ENCODE results near the gene DUSP12.

The DUSP12 gene

DNA sequence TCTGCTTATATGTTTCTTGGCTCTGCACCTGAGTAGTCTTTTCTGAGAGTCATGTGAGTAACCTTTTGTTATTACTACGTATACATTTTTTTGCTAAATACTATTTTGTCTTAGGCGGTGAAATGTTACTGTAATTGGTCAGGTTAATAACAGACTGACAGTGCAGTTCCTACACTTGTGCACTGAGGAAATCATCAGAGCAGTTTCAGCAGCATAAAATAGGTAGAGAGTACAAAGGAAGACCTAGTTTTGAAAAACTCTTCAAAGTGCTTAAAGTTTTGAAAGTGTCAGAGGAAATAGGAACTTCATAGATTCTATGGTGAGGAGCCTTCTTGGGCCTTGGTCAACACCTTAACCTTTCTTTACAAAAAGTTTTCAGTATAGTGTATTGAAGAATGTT is 27.7 kb downstream of the DUSP12 start:
- Histone ChIP-seq H3K4me1 (ENCODE audit: control insufficient read depth, insufficient read depth, low read length) (peaks cover 7% of the 10 kb centered on the region), H3K4me3 (ENCODE audit: low read length) (no peak overlapping the region), H3K36me3 (ENCODE audit: insufficient read depth, low read length) (no peaks in the 10 kb centered on the region), H3K9ac (ENCODE audit: low read depth, low read length) (no peak overlapping the region), H3K4me2 (ENCODE audit: low read length) (no peak overlapping the region), H3K27me3 (ENCODE audit: control insufficient read depth, insufficient read depth, low read length) (no peaks in the 10 kb centered on the region), H3K9me3 (replicated peaks; ENCODE audit: low read length) (no peaks in the 10 kb centered on the region)

DNA sequence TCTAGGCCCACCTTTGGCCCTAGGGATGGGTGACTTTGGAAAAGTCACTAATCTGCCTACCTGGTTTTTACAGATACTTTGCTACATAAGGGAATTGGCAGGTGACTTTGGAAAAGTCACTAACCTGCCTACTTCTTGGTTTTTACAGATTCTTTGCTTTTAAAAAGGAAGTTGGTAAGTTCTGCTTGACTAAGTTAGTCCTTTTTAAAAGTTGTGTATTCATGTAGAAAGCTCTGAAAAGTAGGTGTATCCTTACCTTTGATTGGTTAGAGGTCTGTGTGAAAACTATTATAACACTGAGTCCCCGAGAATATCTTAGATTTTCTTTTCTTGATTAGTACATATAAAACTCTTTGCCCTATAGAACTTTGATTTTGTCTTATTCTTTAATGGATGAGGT is 28.9 kb downstream of the DUSP12 start:
- Histone ChIP-seq H3K9ac (ENCODE audit: low read depth, low read length) (no peak overlapping the region), H3K4me2 (ENCODE audit: low read length) (no peak overlapping the region), H3K4me1 (ENCODE audit: control insufficient read depth, insufficient read depth, low read length) (peaks cover 9% of the 10 kb centered on the region), H3K27me3 (ENCODE audit: control insufficient read depth, insufficient read depth, low read length) (no peaks in the 10 kb centered on the region), H3K36me3 (ENCODE audit: insufficient read depth, low read length) (no peaks in the 10 kb centered on the region), H3K9me3 (replicated peaks; ENCODE audit: low read length) (no peaks in the 10 kb centered on the region), H3K4me3 (ENCODE audit: low read length) (no peak overlapping the region)

DNA sequence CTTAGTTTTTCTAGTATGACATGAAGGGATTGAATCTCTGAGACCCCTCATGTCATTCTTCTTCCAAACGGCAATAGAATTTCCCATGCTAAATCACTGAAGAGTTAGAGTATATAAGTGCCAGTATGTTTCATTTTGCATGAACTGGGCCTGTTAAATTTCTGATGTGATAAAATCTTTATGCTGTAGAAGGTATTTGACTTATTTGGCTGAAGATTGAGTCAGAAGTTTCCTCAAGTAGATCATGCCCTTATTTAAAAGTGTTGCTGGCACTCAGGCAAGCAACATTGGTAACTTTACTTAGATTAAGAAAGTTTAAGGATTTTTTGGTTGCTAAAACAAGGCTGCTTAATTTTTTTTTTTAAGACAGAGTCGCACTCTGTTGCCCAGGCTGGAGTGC is 29.8 kb downstream of the DUSP12 start:
- Histone ChIP-seq H3K36me3 (ENCODE audit: insufficient read depth, low read length) (peaks cover 7% of the 10 kb centered on the region), H3K4me3 (ENCODE audit: low read length) (no peak overlapping the region), H3K4me2 (ENCODE audit: low read length) (no peak overlapping the region), H3K4me1 (ENCODE audit: control insufficient read depth, insufficient read depth, low read length) (peaks cover 9% of the 10 kb centered on the region), H3K9ac (ENCODE audit: low read depth, low read length) (no peak overlapping the region), H3K9me3 (replicated peaks; ENCODE audit: low read length) (no peaks in the 10 kb centered on the region), H3K27me3 (ENCODE audit: control insufficient read depth, insufficient read depth, low read length) (no peaks in the 10 kb centered on the region)

DNA sequence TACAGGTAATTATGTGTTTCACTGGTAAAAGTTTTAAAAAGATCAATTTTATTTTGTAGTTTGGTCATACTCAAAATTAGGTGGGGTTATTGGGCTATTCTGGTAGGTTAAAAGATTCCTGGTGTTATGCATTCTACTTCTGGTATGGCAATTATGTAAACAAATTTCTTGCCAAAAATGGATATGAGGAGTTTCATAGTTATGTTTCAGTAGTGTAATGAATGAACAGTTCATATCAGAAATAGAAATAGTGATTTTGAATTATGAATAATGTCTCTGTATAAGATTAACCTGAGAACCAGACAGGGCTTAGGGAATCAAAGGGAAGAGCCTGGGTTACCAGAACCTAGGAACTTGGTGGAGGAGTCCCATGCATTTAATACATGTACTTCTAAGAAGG is 32.4 kb downstream of the DUSP12 start:
- Histone ChIP-seq H3K4me2 (ENCODE audit: low read length) (peak overlapping the region; percentile 20), H3K4me1 (ENCODE audit: control insufficient read depth, insufficient read depth, low read length) (peaks cover 9% of the 10 kb centered on the region), H3K9me3 (replicated peaks; ENCODE audit: low read length) (no peaks in the 10 kb centered on the region), H3K9ac (ENCODE audit: low read depth, low read length) (no peak overlapping the region), H3K36me3 (ENCODE audit: insufficient read depth, low read length) (peaks cover 13% of the 10 kb centered on the region), H3K27me3 (ENCODE audit: control insufficient read depth, insufficient read depth, low read length) (no peaks in the 10 kb centered on the region), H3K4me3 (ENCODE audit: low read length) (no peak overlapping the region)

DNA sequence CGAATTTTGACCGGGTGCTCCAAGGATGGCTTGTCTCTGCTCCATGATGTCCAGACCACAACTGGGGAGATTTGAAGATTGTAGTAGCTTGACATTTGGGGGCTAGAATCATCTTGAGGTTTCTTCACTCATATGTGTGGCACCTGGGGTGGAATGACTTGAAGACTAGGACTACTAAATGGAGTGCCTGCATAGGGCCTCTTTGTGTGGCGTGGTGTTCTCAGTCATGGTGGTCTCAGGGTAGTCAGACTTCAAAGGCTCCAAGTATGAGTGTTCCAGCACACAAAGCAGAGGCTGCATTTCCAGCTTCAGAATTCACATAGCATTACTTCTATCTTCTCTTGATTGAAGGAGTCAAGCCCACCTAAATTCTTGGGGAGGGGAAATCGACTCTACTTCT is 33.3 kb downstream of the DUSP12 start:
- H3K4me3 ChIP-seq (ENCODE audit: low read length) = no peak overlapping the region
- no peaks in the 10 kb centered on the region for H3K27me3 ChIP-seq (ENCODE audit: control insufficient read depth, insufficient read depth, low read length)
- no peak overlapping the region for H3K4me2 ChIP-seq (ENCODE audit: low read length)
- no peaks in the 10 kb centered on the region for H3K9me3 ChIP-seq (replicated peaks; ENCODE audit: low read length)
- no peak overlapping the region for H3K9ac ChIP-seq (ENCODE audit: low read depth, low read length)
- H3K36me3 ChIP-seq (ENCODE audit: insufficient read depth, low read length) = peaks cover 19% of the 10 kb centered on the region
- H3K4me1 ChIP-seq (ENCODE audit: control insufficient read depth, insufficient read depth, low read length) = peaks cover 9% of the 10 kb centered on the region

DNA sequence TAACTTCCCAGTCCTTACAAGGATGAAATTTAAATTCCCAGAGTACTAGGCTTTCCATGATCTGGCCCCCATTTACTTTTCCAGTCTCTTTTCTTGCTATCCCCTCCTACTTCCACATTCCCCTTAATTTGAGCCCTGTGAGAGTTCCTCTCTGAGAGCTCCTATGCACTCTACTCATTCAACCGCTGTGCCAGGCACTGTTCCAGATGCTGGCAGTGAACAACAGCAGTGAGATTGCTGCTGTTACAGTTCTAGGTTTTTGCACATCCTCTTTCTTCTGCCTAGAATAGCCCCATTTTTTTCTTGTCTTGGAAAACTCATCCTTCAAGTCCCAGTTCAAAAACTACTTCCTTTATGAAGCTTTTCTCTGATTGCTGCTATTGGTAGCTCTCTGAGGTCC is 35.4 kb downstream of the DUSP12 start:
- Histone ChIP-seq H3K36me3 (ENCODE audit: insufficient read depth, low read length) (peaks cover 20% of the 10 kb centered on the region), H3K9ac (ENCODE audit: low read depth, low read length) (no peak overlapping the region), H3K4me2 (ENCODE audit: low read length) (no peak overlapping the region), H3K4me1 (ENCODE audit: control insufficient read depth, insufficient read depth, low read length) (peaks cover 9% of the 10 kb centered on the region), H3K27me3 (ENCODE audit: control insufficient read depth, insufficient read depth, low read length) (no peaks in the 10 kb centered on the region), H3K4me3 (ENCODE audit: low read length) (no peak overlapping the region), H3K9me3 (replicated peaks; ENCODE audit: low read length) (no peaks in the 10 kb centered on the region)

DNA sequence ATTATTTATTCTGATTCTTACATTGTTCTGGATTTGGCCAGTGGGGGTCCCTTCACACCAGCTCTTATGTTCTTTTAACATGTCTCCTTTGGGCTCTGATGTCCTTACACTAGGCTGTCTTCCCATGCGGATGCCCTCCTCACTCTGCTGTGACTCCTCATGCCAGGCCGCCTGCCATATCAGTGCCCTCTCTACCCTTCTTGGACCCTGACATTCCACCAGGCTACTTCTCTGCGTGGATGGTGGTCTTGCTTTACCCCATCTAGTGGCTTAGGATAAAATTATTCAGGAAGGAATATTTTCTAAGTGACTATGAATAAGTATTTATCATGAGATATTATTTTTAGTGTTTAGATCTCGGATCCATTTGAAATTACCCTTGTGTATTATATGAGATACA is 37.8 kb downstream of the DUSP12 start:
- Histone ChIP-seq H3K9me3 (replicated peaks; ENCODE audit: low read length) (no peaks in the 10 kb centered on the region), H3K4me2 (ENCODE audit: low read length) (no peak overlapping the region), H3K27me3 (ENCODE audit: control insufficient read depth, insufficient read depth, low read length) (no peaks in the 10 kb centered on the region), H3K4me3 (ENCODE audit: low read length) (no peak overlapping the region), H3K4me1 (ENCODE audit: control insufficient read depth, insufficient read depth, low read length) (peaks cover 7% of the 10 kb centered on the region), H3K9ac (ENCODE audit: low read depth, low read length) (no peak overlapping the region), H3K36me3 (ENCODE audit: insufficient read depth, low read length) (peaks cover 25% of the 10 kb centered on the region)

DNA sequence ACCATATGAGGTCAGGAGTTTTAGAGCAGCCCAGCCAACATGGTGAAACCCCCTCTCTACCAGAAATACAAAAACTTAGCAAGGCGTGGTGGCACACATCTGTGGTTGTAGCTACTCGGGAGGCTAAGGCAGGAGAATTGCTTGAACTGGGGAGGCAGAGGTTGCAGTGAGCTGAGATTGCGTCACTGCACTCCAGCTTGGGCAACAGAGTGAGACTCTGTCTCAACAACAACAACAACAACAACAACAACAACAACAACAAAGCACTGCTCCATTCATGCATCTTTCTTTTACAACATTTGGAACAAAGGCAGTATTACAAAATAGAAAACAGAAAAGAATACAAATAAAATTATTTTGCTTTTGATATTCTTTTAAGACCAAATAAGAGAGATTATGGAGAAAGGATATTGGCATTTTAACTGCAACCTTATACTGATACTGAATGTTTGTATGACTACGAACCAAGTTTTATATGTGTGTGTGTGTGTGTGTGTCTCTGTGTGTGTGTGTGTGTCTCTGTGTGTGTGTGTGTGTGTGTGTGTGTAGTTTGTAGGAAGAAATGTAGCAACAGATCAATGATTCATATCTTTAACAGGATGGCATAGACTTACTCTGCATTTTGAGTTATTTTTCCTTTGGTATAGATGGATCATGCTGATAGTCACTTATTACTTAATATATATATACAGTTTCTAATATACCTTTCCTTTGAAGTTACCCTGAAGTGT is 41.2 kb downstream of the DUSP12 start:
- no peak overlapping the region for H3K4me2 ChIP-seq (ENCODE audit: low read length)
- no peaks in the 10 kb centered on the region for H3K9me3 ChIP-seq (replicated peaks; ENCODE audit: low read length)
- H3K36me3 ChIP-seq (ENCODE audit: insufficient read depth, low read length) = peaks cover 36% of the 10 kb centered on the region
- peaks cover 13% of the 10 kb centered on the region for H3K4me1 ChIP-seq (ENCODE audit: control insufficient read depth, insufficient read depth, low read length)
- no peak overlapping the region for H3K4me3 ChIP-seq (ENCODE audit: low read length)
- no peak overlapping the region for H3K9ac ChIP-seq (ENCODE audit: low read depth, low read length)
- no peaks in the 10 kb centered on the region for H3K27me3 ChIP-seq (ENCODE audit: control insufficient read depth, insufficient read depth, low read length)

DNA sequence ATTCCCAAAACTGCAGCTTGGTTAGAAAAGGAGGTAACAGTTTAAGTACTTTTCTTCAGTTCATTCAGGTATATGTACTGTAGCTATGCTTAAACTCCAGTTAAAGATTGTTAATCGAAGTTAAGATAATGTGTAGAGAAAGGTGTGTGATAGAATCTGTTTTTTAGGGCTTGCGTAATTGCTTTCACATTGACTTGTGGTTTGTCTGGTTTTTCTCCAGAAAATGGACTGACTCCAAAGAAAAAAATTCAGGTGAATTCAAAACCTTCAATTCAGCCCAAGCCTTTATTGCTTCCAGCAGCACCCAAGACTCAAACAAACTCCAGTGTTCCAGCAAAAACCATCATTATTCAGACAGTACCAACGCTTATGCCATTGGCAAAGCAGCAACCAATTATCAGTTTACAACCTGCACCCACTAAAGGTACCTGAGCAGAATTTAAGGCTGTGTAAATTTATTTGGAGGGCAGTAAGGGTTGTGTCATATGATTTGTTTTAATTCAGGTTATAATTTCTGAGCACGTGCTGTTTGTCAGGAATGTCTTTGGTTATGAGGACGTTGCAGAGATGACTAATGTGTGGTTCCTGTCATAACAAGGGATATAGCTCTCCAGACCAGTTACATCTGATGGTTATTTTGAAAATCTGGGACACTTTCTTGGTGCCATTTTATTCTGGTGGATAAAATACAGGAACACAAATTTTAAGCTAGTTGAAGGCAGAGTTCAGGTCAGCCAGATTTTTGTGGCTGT is 42.5 kb downstream of the DUSP12 start:
- peaks cover 30% of the 10 kb centered on the region for H3K36me3 ChIP-seq (ENCODE audit: insufficient read depth, low read length)

DNA sequence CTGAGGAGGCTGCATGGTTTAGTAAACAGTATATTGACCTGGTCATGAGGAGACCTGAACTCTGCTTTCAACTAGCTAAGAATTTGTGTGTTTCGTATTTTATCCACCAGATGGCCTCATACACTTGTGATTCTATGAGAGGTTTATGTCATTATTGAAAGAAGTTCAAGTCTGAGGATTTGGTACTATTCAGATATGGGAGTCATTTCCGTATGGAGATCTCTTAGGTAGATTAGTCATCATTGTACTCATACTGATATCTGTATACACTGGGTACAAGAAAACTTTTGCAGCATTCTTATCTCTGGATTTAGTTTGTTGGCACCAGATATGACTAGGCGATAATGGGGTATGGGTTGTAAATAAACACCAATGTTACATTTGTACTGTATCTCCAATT is 43.2 kb downstream of the DUSP12 start:
- H3K4me1 ChIP-seq (ENCODE audit: control insufficient read depth, insufficient read depth, low read length) = peaks cover 13% of the 10 kb centered on the region
- H3K4me2 ChIP-seq (ENCODE audit: low read length) = no peak overlapping the region
- H3K9ac ChIP-seq (ENCODE audit: low read depth, low read length) = no peak overlapping the region
- H3K4me3 ChIP-seq (ENCODE audit: low read length) = no peak overlapping the region
- peaks cover 32% of the 10 kb centered on the region for H3K36me3 ChIP-seq (ENCODE audit: insufficient read depth, low read length)
- no peaks in the 10 kb centered on the region for H3K9me3 ChIP-seq (replicated peaks; ENCODE audit: low read length)
- no peaks in the 10 kb centered on the region for H3K27me3 ChIP-seq (ENCODE audit: control insufficient read depth, insufficient read depth, low read length)

More for the DNA sequence above, 42.5 kb downstream of the DUSP12 start:
- Histone ChIP-seq H3K9me3 (replicated peaks; ENCODE audit: low read length) (no peaks in the 10 kb centered on the region), H3K4me1 (ENCODE audit: control insufficient read depth, insufficient read depth, low read length) (peaks cover 13% of the 10 kb centered on the region), H3K9ac (ENCODE audit: low read depth, low read length) (no peak overlapping the region), H3K27me3 (ENCODE audit: control insufficient read depth, insufficient read depth, low read length) (no peaks in the 10 kb centered on the region), H3K4me2 (ENCODE audit: low read length) (no peak overlapping the region), H3K4me3 (ENCODE audit: low read length) (no peak overlapping the region)

DNA sequence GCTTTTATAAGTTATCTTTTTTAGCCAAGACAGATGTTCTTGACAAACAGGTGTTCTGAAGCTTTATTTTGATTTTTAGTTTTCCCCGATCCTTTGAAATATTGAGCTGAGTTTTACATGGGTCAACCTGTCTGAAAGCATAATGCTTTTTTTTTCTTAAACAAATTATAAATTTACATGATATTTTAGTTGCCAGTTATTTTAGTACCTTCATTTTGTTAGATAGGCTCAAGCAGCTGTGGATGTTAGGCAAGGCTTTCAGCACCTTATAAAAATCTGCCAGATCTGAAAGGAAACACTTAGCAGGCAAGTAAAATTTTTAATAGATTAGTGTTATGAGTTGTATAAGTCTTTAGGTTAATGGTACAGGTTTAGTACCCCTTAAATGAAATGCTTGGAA is 50.2 kb downstream of the DUSP12 start:
- Histone ChIP-seq H3K36me3 (ENCODE audit: insufficient read depth, low read length) (peaks cover 33% of the 10 kb centered on the region), H3K4me3 (ENCODE audit: low read length) (no peak overlapping the region), H3K4me1 (ENCODE audit: control insufficient read depth, insufficient read depth, low read length) (no peaks in the 10 kb centered on the region), H3K9ac (ENCODE audit: low read depth, low read length) (no peak overlapping the region), H3K4me2 (ENCODE audit: low read length) (no peak overlapping the region), H3K27me3 (ENCODE audit: control insufficient read depth, insufficient read depth, low read length) (no peaks in the 10 kb centered on the region), H3K9me3 (replicated peaks; ENCODE audit: low read length) (no peaks in the 10 kb centered on the region)

GRCh38 chr1:161801955-161802354 is 52.4 kb downstream of the DUSP12 start:
- Histone ChIP-seq H3K36me3 (ENCODE audit: insufficient read depth, low read length) (peaks cover 30% of the 10 kb centered on the region), H3K9me3 (replicated peaks; ENCODE audit: low read length) (no peaks in the 10 kb centered on the region), H3K9ac (ENCODE audit: low read depth, low read length) (no peak overlapping the region)

More at GRCh38 chr1:161801955-161802354, 52.4 kb downstream of the DUSP12 start:
- Histone ChIP-seq H3K4me1 (ENCODE audit: control insufficient read depth, insufficient read depth, low read length) (no peaks in the 10 kb centered on the region), H3K27me3 (ENCODE audit: control insufficient read depth, insufficient read depth, low read length) (no peaks in the 10 kb centered on the region), H3K4me2 (ENCODE audit: low read length) (no peak overlapping the region), H3K4me3 (ENCODE audit: low read length) (no peak overlapping the region)
